ENCODE measurements around the gene RAB20. TPM values are rescaled to one million over a fixed set of nuclear protein-coding genes. Genes with fewer than 3 reads are reported as not detected.
"Not testable (repeated sequence)": the region's sequence is repeated elsewhere in the genome, so short reads cannot be mapped to it uniquely, and the experiment has no call there.

Gene RAB20
- total and polyA plus RNA-seq, 2 donors = 9.6 to 21.0 TPM

DNA sequence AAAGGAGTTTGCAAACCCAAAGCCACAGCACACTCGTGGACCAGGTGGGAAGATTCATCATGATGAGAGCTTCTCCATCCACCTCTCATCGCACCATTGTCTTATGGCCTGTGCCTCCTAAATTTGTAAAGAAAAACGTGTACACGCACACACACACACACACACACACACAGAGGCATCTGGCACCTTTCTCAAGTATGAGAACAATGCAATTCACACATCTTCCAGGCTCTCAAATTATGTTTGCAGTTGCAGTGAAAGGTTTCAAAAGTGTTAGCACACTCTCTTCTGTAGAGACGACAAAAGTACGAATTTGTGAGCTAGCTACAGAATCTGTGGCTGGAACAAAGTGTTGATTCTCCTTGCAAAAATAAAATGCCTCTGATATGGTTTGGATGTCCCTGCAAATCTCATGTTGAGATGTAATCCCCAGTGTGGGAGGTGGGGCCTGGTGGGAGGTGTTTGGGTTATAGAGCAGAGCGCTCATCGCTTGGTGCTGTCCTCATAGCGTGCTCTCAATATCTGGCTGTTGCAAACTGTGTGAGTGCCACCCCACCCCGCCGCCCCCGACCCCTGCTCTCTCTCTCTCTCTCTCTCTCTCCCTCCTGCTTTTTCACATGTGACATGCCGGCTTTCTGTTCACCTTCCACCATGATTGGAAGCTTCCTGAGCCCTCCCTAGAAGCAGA is 21.8 kb upstream of the RAB20 start:
- Histone ChIP-seq H3K36me3 (ENCODE audit: insufficient read depth) (no peaks in the 10 kb centered on the region), H3K4me1 (ENCODE audit: insufficient read depth) (no peaks in the 10 kb centered on the region), H3K4me3 (ENCODE audit: low read depth, low read length) (no peak overlapping the region), H3K27ac (ENCODE audit: low read depth) (no peak overlapping the region)
- DNase-seq (ENCODE audit: extremely low spot score) = no peak
- 83% methylated on average over 13 of the region's 13 CpGs for WGBS

DNA sequence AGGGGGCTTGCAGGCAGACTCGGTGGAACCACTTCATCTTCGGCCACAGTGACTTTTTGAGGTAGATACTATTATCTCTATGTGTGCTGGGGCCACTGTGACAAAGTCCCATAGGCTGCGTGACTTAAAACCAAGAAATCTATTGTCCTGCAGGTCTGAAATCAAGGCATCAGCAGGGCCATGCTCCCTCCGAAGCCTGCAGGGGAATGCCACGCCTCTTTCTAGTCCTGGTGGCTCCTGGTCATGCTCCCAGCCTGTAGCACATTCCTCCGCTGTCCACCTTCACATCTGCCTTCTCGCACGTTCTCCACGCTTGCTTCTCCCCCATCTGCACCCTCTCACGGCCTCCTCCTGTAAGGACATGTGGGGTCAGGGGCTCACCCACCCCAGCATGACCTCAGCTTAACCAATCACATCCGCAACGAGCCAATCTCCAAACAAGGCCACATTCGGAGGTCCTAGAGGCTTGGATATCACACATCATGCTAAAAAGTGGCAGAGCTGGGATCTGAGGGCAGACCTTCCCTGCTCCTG is 21.0 kb upstream of the RAB20 start:
- DNase-seq (ENCODE audit: extremely low spot score) = no peak
- Histone ChIP-seq H3K27ac (ENCODE audit: low read depth) (no peak overlapping the region), H3K4me1 (ENCODE audit: insufficient read depth) (no peaks in the 10 kb centered on the region), H3K36me3 (ENCODE audit: insufficient read depth) (no peaks in the 10 kb centered on the region), H3K4me3 (ENCODE audit: low read depth, low read length) (no peak overlapping the region)
- WGBS = 89% methylated on average over 13 of the region's 13 CpGs

DNA sequence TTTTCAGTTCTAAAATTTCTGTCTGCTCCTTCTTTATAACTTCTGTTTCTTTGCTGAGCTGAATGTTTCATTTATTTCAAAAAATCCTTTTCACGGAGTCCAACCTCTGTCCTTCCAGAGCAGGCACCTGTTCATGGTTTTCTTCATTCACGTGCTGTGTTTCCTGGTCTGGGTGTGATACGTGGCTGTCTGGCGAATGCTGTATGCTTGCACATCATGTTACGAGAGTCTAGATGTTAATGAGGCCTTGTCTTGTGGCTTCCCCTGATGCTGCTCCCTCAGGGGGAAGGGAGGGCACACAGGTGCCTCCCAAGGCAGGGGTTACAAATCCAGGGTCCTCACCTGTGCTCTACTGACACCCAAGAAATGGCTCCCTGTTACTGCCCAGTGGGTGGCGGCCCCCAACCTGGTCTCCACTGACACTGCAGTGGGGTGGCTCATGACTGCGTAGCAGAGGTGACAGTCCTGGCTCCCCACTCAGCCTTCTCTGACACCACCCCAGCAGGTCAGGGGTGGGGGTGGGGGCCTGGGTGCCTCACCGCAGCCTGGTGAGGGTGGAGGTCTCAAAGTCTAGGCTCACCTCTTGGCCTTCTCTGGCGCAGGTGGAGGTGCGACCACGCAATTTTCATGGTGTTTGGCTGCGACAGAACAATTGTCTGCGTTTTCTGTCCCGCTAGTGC is 20.1 kb upstream of the RAB20 start:
- Histone ChIP-seq H3K27ac (ENCODE audit: low read depth) (no peak overlapping the region), H3K36me3 (ENCODE audit: insufficient read depth) (no peaks in the 10 kb centered on the region), H3K4me1 (ENCODE audit: insufficient read depth) (no peaks in the 10 kb centered on the region), H3K4me3 (ENCODE audit: low read depth, low read length) (no peak overlapping the region)
- no peak for DNase-seq (ENCODE audit: extremely low spot score)
- WGBS = 89% methylated on average over 14 of the region's 14 CpGs

DNA sequence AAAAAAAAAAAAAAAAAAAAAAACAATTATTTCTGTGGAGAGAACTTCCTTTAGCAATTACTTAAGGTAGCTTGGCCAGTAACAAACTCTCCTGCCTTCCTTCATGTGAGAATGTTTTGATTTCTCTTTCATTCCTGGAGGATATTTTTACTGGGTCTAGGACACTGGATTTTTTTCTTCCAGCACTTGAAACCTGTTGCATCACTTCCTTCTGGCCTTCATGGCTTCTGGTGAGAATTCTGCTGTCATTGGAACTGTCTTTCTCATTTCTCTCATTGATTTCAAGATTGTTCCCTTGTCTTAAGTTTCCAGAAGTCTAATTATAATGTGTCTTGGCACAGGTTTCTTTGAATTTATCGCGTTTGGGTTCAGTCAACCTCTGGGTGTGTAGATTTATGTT is 19.3 kb upstream of the RAB20 start:
- Histone ChIP-seq H3K4me3 (ENCODE audit: low read depth, low read length) (no peak overlapping the region), H3K4me1 (ENCODE audit: insufficient read depth) (no peaks in the 10 kb centered on the region), H3K27ac (ENCODE audit: low read depth) (no peak overlapping the region), H3K36me3 (ENCODE audit: insufficient read depth) (no peaks in the 10 kb centered on the region)
- no peak for DNase-seq (ENCODE audit: extremely low spot score)
- 79% methylated on average over 2 of the region's 2 CpGs for WGBS

DNA sequence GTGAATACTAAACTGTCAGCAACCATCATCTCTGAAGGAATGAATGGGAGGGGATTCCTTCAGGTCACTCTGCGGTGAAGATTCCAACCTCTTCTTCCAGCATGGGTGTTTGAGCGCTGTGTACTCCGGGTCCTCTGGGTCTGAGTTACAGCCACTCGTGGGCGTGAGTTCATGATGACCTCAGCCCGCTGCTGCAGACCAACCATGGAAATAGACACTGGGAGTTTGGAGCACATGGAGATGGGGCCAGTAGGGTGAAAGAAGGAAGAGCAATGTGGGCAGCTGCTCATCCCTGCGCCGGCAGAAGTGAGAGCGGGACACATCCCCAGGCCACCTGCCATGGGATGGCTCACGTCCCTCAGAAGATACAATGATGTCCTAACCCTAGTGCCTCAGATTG is 16.8 kb upstream of the RAB20 start:
- Histone ChIP-seq H3K27ac (ENCODE audit: low read depth) (no peak overlapping the region), H3K36me3 (ENCODE audit: insufficient read depth) (no peaks in the 10 kb centered on the region), H3K4me3 (ENCODE audit: low read depth, low read length) (no peak overlapping the region), H3K4me1 (ENCODE audit: insufficient read depth) (no peaks in the 10 kb centered on the region)
- DNase-seq (ENCODE audit: extremely low spot score) = no peak
- 81% methylated on average over 10 of the region's 10 CpGs for WGBS

DNA sequence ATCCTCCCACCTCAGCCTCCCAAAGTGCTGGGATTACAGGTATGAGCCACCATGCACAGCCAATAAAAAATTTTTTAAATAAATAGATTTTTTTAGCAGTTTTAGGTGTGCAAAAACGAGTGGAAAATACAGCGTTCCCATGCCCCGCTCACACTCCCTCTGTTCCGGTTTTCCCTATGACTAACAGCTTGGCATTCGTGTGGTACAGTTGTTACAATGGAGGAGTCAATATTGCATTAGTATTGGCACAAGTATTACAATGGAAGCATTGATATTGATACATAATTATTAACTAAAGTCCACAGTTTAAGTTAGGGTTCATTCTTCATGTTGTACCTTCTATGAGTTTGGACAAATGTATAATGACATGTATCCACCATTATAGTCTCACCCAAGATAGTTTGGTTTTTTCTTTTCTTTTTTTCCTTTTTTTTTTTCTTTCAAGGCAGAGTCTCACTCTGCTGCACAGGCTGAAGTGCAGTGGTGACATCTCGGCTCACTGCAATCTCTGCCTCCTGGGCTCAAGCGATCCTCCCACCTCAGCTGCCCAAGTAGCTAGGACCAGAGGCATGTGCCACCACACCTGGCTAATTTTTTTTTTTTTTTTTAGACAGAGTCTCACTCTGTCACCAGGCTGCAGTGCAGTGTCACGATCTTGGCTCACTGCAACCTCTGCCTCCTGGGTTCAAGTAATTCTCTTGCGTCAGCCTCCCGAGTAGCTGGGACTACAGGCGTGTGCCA is 15.4 kb upstream of the RAB20 start:
- no peaks in the 10 kb centered on the region for H3K4me1 ChIP-seq (ENCODE audit: insufficient read depth)
- no peaks in the 10 kb centered on the region for H3K36me3 ChIP-seq (ENCODE audit: insufficient read depth)
- DNase-seq (ENCODE audit: extremely low spot score) = no peak
- H3K4me3 ChIP-seq (ENCODE audit: low read depth, low read length) = no peak overlapping the region
- no peak overlapping the region for H3K27ac ChIP-seq (ENCODE audit: low read depth)
- WGBS = 90% methylated on average over 11 of the region's 11 CpGs

DNA sequence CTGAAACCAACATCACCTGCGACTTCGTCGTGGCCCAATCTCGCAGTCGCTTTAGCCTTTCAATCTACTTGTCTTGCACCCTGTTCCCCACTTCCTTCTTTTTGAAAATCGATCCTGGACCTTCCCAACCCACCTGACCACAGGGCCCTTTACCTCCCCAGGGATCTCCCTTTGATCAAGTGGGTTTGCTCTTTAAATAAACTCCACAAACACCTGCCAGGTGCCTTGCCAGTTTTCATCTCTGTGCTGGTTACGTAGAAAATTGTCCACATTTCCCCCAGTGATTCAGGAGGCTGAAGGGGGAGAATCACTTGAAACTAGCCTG is 14.5 kb upstream of the RAB20 start:
- Histone ChIP-seq H3K36me3 (ENCODE audit: insufficient read depth) (no peaks in the 10 kb centered on the region), H3K27ac (ENCODE audit: low read depth) (no peak overlapping the region), H3K4me1 (ENCODE audit: insufficient read depth) (no peaks in the 10 kb centered on the region), H3K4me3 (ENCODE audit: low read depth, low read length) (no peak overlapping the region)
- WGBS = 74% methylated on average over 7 of the region's 7 CpGs
- DNase-seq (ENCODE audit: extremely low spot score) = no peak

DNA sequence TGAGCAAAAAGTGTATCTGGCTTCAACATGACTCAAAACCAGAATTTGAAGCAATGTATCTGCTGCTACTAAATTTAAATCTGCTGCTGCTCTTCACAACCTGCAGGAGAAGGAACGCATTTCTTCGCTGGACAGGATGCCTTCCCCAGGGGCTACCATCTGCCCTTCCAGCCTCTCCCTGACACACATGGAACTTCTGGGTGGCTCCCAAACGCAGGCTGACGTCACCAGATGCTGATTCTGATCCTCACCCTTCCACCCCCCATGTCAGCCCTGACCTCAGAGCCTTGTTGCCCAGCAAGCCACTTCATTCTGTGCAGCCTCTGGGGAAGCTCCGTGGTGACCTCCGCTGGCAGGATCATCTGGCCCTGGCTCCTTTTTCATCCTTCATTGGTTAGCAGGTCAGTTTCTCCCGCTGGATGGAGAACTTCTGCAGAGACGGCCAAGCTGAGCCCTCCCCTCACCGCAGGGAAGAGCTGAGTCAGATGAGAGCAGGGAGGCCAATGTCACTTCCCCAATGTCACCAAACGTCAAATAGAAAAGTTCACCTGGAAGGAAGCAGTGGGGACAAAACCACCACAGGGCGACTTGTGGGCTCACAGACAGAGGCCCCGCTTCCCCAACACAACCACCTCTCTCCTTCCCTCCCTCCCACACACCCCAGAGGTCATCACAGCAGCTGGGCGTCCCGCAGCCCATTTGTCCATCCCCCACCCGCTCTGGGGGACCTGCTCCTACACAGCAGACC is 14.0 kb upstream of the RAB20 start:
- Histone ChIP-seq H3K36me3 (ENCODE audit: insufficient read depth) (no peaks in the 10 kb centered on the region), H3K27ac (ENCODE audit: low read depth) (no peak overlapping the region), H3K4me1 (ENCODE audit: insufficient read depth) (no peaks in the 10 kb centered on the region), H3K4me3 (ENCODE audit: low read depth, low read length) (no peak overlapping the region)
- no peak for DNase-seq (ENCODE audit: extremely low spot score)
- WGBS = 46% methylated on average over 15 of the region's 15 CpGs

DNA sequence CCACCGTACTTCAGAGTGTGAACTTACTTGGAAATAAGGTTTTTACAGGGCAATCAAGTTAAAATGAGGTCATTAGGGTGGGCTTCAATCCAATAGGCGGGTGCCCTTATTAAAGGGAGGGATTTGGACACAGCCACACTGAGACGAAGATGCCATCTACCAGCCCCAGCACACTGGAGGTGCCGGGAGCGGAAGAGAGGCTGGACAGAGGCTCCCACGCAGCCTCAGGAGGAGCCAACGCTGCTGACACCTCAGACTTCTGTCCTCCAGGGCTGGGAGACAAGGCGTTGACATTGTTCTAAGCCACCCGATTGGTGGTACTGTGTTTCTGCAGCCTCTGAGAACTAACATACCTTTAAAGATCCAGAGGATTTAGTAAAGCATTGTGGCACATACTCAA is 12.6 kb upstream of the RAB20 start:
- no peak overlapping the region for H3K27ac ChIP-seq (ENCODE audit: low read depth)
- no peaks in the 10 kb centered on the region for H3K4me1 ChIP-seq (ENCODE audit: insufficient read depth)
- no peaks in the 10 kb centered on the region for H3K36me3 ChIP-seq (ENCODE audit: insufficient read depth)
- DNase-seq (ENCODE audit: extremely low spot score) = no peak
- H3K4me3 ChIP-seq (ENCODE audit: low read depth, low read length) = no peak overlapping the region
- 43% methylated on average over 9 of the region's 9 CpGs for WGBS

DNA sequence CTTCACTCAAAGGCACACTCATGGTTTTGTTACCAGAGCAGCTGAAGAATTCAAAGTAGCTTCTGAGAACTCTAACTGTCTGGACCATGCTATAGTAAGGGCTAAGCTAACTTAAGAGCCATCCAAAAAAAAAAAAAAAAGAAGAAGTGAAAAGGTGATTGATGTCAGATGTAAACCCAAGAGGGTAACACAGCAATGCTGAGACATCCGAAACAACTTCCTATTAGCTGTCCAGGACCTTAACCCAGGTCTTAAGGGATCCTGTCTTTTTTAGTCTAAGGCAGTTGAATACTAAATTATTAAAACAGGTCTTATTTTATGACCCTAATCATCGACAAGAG is 11.2 kb upstream of the RAB20 start:
- no peak overlapping the region for H3K27ac ChIP-seq (ENCODE audit: low read depth)
- H3K4me1 ChIP-seq (ENCODE audit: insufficient read depth) = no peaks in the 10 kb centered on the region
- H3K36me3 ChIP-seq (ENCODE audit: insufficient read depth) = no peaks in the 10 kb centered on the region
- no peak overlapping the region for H3K4me3 ChIP-seq (ENCODE audit: low read depth, low read length)
- DNase-seq (ENCODE audit: extremely low spot score) = no peak
- WGBS = 72% methylated on average over 2 of the region's 2 CpGs

DNA sequence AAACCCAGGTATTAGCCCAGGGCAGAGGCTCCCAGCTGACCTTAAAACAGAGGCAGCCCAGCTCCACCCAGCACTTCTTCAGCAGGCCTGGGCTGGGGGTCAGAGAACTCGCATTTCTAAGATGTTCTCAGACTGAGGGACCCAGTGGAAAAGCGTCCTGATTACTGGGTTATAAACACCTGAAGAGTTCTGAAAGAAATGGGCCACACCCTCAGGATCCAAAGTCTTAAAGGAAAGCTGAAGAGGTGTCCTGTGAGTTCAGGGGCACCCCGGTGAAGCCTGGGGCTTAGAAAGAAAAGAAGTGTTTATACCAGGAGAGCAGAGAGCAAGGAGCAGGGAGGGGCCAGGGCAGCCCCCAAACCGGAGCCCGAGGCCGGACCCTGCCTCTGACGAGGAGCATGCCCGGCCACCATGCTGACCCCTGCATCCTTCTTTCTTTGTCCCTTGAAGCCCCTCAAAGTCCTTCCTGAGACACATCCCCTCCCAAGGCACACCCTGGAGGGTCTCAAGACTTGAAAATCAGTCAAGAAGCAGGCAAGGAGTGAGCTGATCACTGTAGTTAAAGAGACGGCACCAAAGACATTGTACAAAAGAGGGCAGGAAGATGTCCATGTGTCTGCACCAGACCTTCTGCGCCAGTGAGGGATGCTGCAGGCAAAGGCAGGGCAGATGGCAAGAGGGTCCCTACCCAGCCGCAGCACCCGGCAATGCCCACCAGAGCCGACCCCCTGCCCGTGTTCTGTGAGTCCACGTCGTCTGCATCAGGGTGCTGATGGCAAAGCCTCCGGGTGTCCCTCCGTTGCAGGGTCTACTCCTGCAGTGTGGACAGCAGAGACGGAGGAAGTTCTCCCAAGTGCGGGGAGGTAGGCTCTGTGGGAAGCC is 10.6 kb upstream of the RAB20 start:
- no peak for DNase-seq (ENCODE audit: extremely low spot score)
- WGBS = 76% methylated on average over 20 of the region's 20 CpGs

DNA sequence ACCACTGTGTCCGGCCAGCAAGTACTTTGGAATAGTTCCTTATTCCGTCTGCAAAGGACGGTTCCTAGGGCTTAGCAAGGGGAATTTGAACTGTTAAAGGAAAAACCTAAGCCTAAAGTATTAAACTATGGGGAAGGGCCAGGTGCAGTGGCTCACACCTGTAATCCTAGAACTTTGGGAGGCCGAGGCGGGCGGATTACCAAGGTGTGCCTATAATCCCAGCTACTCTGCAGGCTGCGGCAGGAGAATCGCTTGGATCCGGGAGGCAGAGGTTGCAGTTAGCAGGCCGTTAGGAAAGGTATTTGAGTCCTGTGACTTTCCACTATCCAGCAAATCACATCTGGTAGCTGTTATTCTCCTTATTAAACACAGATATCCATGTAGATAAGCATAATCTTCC is 9.4 kb upstream of the RAB20 start:
- no peaks in the 10 kb centered on the region for H3K36me3 ChIP-seq (ENCODE audit: insufficient read depth)
- H3K4me3 ChIP-seq (ENCODE audit: low read depth, low read length) = no peak overlapping the region
- WGBS = 59% methylated on average over 10 of the region's 10 CpGs
- no peak overlapping the region for H3K27ac ChIP-seq (ENCODE audit: low read depth)
- H3K4me1 ChIP-seq (ENCODE audit: insufficient read depth) = no peaks in the 10 kb centered on the region
- no peak for DNase-seq (ENCODE audit: extremely low spot score)

More for the DNA sequence above, 10.6 kb upstream of the RAB20 start:
- H3K27ac ChIP-seq (ENCODE audit: low read depth) = no peak overlapping the region
- H3K4me1 ChIP-seq (ENCODE audit: insufficient read depth) = no peaks in the 10 kb centered on the region
- no peaks in the 10 kb centered on the region for H3K36me3 ChIP-seq (ENCODE audit: insufficient read depth)
- no peak overlapping the region for H3K4me3 ChIP-seq (ENCODE audit: low read depth, low read length)

DNA sequence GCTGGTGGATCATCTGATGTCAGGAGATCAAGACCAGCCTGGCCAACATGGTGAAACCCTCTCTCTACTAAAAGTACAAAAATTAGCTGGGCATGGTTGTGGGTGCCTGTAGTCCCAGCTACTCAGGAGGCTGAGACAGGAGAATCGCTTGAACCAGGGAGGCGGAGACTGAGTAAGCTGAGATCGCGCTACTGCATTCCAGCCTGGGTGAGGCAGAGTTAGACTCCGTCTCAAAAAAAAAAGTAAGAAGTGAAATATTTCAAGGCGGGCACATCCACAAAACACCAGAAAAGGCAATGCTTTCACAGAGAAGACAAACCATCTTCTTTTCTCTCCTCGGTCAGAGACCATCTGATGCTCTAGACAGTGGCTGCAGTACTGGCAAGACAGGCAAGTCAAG is 8.4 kb upstream of the RAB20 start:
- not testable (repeated sequence) for H3K4me1 ChIP-seq (ENCODE audit: insufficient read depth); H3K27ac ChIP-seq (ENCODE audit: low read depth); DNase-seq (ENCODE audit: extremely low spot score); H3K4me3 ChIP-seq (ENCODE audit: low read depth, low read length); H3K36me3 ChIP-seq (ENCODE audit: insufficient read depth)
- 72% methylated on average over 7 of the region's 7 CpGs for WGBS
